ENCODE results near the gene CRAMP1.
"Not testable (repeated sequence)": the region's sequence is repeated elsewhere in the genome, so short reads cannot be mapped to it uniquely, and the experiment has no call there.

The CRAMP1 gene

DNA sequence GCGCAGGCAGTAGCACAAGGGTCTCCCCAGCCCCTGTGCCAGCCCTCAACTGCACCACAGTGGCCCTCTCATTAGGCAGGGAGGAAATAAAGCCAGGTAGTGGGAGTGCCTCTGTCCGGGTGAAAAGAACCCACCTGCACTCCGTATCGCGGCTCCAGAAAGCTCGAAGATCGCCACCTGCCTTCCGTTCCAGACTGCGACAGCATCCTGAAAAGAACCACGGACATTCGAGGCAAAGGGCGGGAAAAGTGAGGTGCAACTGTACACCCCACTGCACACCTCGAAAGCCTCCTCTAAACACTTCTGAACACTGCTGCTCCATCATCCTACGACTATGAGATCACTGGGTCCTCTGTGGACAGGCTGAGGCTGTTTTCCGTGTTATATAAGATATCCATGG, 29.0 kb upstream of the CRAMP1 start:
- DNase-seq (ENCODE audit: low spot score): no peak
- TF ChIP-seq CTCF (IDR thresholded peaks at IDR 0.05; ENCODE audit: extremely low read depth, missing control alignments): no peak

GRCh38 chr16:1584926-1585484, 27.2 kb upstream of the CRAMP1 start:
- DNase-seq (ENCODE audit: low spot score): no peak
- no peak for TF ChIP-seq CTCF (IDR thresholded peaks at IDR 0.05; ENCODE audit: extremely low read depth, missing control alignments)

DNA sequence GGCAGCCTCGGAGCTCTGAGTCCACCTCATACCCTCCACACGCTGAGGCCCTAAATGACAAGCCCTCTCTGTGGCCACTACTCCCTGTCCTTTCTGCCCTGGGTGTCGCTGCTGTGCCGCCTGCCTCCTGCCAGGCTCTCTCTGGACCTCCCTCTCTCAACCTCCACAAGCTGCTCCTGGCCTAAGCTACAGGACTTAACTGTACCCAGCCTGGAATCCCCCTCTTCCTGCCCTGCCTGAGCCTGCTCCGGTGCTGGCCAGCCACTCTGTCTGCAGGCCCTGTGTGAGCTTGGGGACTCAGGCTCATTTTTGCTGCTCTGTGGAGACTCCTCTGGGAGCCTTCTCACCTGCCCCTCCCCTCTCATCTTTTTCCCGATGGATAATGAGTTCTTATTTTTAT, 21.8 kb upstream of the CRAMP1 start:
- no peak for DNase-seq (ENCODE audit: low spot score)
- no peak for TF ChIP-seq CTCF (IDR thresholded peaks at IDR 0.05; ENCODE audit: extremely low read depth, missing control alignments)

DNA sequence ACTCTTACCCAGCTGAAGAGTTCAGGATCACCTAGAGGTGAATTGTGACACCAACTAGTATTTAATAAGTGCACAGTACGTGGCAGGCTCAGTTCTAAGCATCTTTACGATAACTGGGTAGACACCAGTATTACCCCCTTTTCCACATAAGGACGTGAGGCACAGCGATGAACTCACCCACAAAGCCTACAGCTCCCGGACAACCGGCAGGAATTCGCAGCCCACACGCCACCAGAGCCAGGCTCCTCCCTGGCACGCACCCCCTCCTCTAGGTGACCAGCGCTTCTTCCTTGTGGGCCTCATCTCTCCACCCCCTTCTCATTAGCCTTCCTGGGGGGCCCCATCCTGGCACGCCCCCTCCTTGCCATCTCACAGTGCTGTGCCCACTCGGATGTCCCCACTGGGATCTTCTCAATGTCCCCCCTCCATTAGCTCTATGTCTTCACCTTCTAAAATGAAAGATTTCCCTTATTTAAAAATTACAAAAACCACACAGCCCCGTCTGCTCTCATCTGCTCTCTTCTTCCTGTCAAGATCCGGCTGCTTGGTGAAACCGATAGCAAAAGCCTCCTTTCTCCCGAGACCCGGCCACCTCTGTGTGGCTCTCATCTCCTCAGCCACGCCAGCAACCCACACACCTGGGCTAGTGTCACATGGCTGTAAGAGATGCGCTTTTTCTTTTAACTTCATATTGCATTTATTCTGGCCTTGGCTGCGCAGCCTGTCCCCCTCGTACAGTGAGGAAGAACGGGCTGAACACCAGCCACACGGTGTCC, 21.0 kb upstream of the CRAMP1 start:
- TF ChIP-seq CTCF (IDR thresholded peaks at IDR 0.05; ENCODE audit: extremely low read depth, missing control alignments): no peak
- no peak for DNase-seq (ENCODE audit: low spot score)

- no peak for TF ChIP-seq CTCF (IDR thresholded peaks at IDR 0.05; ENCODE audit: extremely low read depth, missing control alignments)
- DNase-seq (ENCODE audit: low spot score): no peak
These were observed 19.7 kb upstream of the CRAMP1 start for GRCh38 chr16:1592446-1592845.

DNA sequence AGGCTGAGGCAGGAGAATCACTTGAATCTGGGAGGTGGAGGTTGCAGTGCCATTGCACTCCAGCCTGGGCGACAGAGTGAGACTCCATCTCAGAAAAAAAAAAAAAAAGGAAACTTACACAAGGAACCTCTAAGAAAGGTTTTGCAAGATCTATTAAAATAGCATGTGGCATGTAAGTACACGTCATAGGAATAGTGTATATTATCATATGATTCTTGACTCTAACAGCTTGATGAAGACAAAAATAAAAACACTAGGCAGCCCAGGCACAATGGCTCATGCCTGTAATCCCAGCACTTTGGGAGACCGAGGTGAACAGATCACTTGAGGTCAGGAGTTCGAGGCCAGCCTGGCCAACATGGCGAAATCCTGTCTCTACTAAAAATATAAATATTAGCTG, 16.6 kb upstream of the CRAMP1 start:
- not testable (repeated sequence) for DNase-seq (ENCODE audit: low spot score)

DNA sequence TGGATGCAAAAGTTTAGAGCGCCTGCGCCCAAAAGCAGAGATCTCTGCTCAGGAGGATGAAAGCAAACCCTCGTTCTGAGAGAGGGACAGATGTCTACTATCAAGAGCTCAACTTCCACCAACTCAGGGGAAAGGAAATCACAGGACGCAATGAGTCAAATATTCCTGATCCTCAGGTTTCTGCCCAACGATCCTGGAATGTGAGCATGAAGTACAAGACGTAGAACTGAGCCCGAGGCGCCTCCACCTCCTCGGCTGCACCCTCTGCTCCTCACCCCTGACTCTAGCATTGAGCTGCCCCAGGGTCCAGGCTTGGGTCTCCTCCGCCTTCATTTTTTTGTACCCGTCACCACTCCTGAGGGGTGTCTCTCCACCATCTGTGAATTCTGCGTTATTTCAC, 15.6 kb upstream of the CRAMP1 start:
- no peak for DNase-seq (ENCODE audit: low spot score)
- TF ChIP-seq CTCF (IDR thresholded peaks at IDR 0.05; ENCODE audit: extremely low read depth, missing control alignments): no peak

DNA sequence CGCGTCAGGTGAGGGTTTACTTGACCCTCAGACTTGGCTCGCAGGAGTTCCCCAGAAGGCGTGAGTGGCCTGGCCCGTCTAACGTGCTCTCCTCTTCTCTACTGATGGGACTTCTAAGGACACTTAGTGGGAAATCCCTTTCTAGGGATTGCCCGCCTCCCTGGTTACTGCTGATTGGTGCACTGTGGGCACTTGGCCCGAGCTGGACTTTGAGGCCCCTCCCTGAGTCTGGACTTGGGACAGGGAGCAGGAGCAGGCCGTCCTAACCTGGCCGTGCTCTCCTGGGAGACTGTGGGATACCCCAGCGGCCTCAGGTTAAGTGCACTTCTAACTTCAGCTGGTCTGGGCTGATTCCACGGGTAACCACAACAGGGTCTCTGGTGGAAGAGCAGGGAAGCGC, 15.0 kb upstream of the CRAMP1 start:
- TF ChIP-seq CTCF (IDR thresholded peaks at IDR 0.05; ENCODE audit: extremely low read depth, missing control alignments): no peak
- DNase-seq (ENCODE audit: low spot score): no peak

Measured in GM20000 (cell line).